ENCODE data around the gene OR6K3.

GRCh38 chr1:158720620-158721019, at the start of gene OR6K3:
- no peak for TF ChIP-seq POLR2AphosphoS5 (IDR thresholded peaks at IDR 0.05)
- no peak for TF ChIP-seq CTCF (IDR thresholded peaks at IDR 0.05)
- no peak for TF ChIP-seq POLR2A (IDR thresholded peaks at IDR 0.05)
